ENCODE data around the gene METTL2B. TPM values are rescaled to one million over a fixed set of nuclear protein-coding genes. Genes with fewer than 3 reads are reported as not detected.
"Not testable (repeated sequence)": the region's sequence is repeated elsewhere in the genome, so short reads cannot be mapped to it uniquely, and the experiment has no call there.

METTL2B gene
- total and polyA plus RNA-seq, 5 experiments from 2014 or later = 11.5 to 38.0 (median 28.7) TPM

DNA sequence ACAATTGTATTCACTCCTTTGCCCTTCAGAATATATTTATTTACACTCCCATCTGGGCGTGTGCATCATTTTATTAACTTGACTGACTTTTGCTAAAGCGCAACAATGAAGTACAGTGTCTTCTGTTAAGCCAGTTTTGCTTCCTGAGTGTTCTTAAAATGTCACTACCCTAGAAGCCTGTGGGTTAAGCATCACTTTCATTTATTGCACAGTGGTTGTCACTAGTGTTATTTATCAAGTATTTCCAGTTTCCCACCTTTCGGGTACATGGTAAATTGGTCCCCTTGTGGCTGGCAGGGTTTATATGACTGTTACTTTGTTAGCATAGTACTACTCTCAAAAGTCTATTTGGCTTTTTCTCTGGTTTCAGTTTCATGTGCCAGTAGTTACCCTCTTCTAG lies 17.6 kb upstream of the METTL2B start:
- H3K4me1 Mint-ChIP-seq = peaks cover 14 to 32% (median 29%) of the 10 kb centered on the region in 4 donors
- H3K27me3 Mint-ChIP-seq = no peaks in the 10 kb centered on the region
- peak overlapping the region in 1 of 10 donors; percentile 28 for H3K4me3 Mint-ChIP-seq
- peak overlapping the region in 3 of 10 donors; percentile 11 to 34 (median 17) for H3K27ac Mint-ChIP-seq
- no peak for ATAC-seq
- no peaks in the 10 kb centered on the region for H3K9me3 Mint-ChIP-seq
- no peaks in the 10 kb centered on the region for H3K36me3 Mint-ChIP-seq
- POLR2A ChIA-PET = interaction anchor here (1.1 to 1.4 kb wide), 3 partner anchors 33 to 61 kb away, joined by 3 to 6 read pairs (median 4); no protein-coding TSS in a partner anchor
- no peak for DNase-seq

DNA sequence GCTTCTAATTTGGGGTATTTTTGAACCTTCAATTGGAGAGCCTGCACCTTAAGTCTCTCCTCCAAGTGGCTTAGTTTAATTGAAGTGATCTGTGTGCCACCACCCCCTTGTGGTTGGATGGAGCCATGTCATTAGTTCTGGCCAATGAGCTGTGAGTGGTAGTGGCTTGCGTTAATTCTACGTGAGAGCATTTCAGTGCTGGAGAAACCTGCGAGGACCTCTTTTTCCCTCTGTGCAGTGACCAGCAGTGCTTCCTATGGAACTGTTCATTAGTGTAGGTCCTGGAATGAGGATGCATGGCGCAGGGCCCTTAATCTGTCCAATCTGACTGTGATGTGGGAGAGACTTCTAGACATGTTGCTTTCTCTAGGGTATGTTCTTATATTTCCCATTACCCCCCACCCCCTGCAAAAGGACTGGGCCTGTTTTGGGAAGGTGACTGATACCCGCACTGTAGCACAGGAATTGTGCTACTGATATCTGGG lies 17.1 kb upstream of the METTL2B start:
- H3K27me3 Mint-ChIP-seq = no peaks in the 10 kb centered on the region
- no peaks in the 10 kb centered on the region for H3K9me3 Mint-ChIP-seq
- H3K36me3 Mint-ChIP-seq = peaks cover 0 to under 1% (median 0%) of the 10 kb centered on the region in 3 donors
- ATAC-seq (peak; percentile 58), DNase-seq (peak; percentile 33 to 80 (median 66))
- peak overlapping the region in 6 of 10 donors; percentile 3 to 70 (median 42) for H3K27ac Mint-ChIP-seq
- peak overlapping the region in 4 of 10 donors; percentile 10 to 42 (median 14) for H3K4me3 Mint-ChIP-seq
- POLR2A ChIA-PET = interaction anchor here (0.6 to 1.7 kb wide), 7 partner anchors 10 to 124 kb away, joined by 3 to 8 read pairs (median 4); partner anchors contain the start of gene IMPDH1
- peaks cover 14 to 32% (median 27%) of the 10 kb centered on the region in 4 donors for H3K4me1 Mint-ChIP-seq

DNA sequence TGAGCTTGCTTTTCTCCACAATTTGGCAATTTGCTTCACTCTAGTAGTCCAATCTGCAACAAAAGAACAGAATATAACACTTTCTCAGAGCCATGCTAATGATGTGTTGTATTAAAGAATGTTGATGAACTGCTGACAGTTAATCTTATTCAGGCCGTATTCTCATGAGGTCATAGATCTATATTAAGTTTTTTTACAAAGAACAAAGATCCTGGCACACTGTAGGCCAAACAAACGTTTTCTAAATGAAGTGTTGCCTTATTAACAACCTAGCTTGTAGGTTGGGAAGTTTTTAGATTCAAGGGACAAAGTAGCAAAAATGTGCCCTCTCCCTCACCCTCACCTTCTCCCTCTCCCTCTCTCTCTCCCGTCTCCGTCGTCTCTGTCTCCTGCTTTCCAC lies 14.1 kb upstream of the METTL2B start:
- Mint-ChIP-seq H3K4me1 (peaks cover 6 to 19% (median 15%) of the 10 kb centered on the region in 4 donors), H3K4me3 (no peak overlapping the region), H3K9me3 (no peaks in the 10 kb centered on the region), H3K27ac (no peak overlapping the region), H3K27me3 (no peaks in the 10 kb centered on the region), H3K36me3 (peaks cover 0 to 3% (median 0%) of the 10 kb centered on the region in 3 donors)
- POLR2A ChIA-PET = no interaction called here
- DNase-seq (no peak), ATAC-seq (no peak)

DNA sequence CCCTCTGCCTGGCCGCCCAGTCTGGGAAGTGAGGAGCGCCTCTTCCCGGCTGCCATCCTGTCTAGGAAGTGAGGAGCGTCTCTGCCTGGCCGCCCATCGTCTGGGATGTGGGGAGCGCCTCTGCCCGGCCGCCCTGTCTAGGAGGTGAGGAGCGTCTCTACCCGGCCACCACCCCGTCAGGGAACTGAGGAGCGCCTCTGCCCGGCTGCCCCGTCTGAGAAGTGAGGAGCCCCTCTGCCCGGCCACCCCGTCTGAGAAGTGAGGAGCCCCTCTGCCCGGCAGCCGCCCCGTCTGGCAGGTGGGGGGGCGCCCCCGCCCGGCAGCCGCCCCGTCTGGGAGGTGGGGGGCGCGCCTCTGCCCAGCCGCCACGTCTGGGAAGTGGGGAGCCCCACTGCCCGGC lies 13.2 kb upstream of the METTL2B start:
- H3K4me1 Mint-ChIP-seq = peaks cover 3 to 13% (median 10%) of the 10 kb centered on the region in 4 donors
- DNase-seq, H3K9me3 Mint-ChIP-seq, H3K4me3 Mint-ChIP-seq, H3K27ac Mint-ChIP-seq, H3K27me3 Mint-ChIP-seq, ATAC-seq, H3K36me3 Mint-ChIP-seq, POLR2A ChIA-PET: not testable (repeated sequence)

DNA sequence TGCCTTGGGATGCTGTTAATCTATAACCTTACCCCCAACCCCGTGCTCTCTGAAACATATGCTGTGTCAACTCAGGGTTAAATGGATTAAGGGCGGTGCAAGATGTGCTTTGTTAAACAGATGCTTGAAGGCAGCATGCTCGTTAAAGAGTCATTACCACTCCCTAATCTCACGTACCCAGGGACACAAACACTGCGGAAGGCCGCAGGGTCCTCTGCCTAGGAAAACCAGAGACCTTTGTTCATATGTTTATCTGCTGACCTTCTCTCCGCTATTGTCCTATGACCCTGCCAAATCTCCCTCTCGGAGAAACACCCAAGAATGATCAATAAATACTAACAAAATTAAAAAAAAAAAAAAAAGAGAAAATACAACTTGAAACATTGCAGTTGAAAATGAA lies 12.6 kb upstream of the METTL2B start:
- H3K27me3 Mint-ChIP-seq, H3K4me1 Mint-ChIP-seq, DNase-seq, H3K27ac Mint-ChIP-seq, H3K4me3 Mint-ChIP-seq, H3K9me3 Mint-ChIP-seq, H3K36me3 Mint-ChIP-seq, POLR2A ChIA-PET, ATAC-seq: not testable (repeated sequence)

DNA sequence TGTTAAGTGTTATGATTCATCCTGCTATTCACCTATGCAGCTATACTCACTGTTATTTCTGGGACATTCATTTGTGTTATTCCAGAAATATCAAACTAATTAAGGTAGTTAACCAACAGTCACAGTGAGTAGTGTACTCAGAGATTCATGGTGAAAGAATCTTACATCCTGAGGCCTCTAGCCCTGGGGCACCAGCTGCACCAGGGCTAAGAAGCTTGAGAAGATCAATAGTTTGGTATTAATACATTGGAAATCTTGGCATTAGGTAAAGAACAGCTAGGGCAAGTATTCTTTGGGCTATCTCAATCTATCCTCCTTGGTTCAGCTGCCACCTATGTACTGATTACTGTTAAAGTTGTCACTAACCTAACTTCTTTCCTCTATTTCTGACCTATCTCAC lies 9.7 kb upstream of the METTL2B start:
- H3K36me3 Mint-ChIP-seq, H3K27me3 Mint-ChIP-seq, H3K4me1 Mint-ChIP-seq, H3K4me3 Mint-ChIP-seq, H3K27ac Mint-ChIP-seq, H3K9me3 Mint-ChIP-seq, POLR2A ChIA-PET, DNase-seq, ATAC-seq: not testable (repeated sequence)

DNA sequence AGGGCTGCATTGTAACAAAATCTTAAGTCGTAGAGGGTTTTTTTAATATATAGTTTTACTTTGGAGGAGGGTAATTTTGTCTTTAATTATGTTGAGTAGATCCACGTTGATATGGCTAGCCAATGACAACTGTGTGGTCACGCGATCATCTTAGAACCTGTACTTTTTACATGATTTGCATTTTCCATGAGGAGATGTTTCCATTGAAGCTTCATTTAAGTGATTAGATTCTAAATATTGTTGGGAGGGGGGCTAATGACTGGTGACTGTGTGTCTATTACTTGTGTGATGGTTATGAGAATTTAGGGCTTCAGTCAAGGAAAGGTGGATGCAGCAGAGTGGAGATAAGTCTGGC lies 765 bp downstream of the METTL2B start:
- Mint-ChIP-seq H3K36me3 (peaks cover 0 to 24% (median 0%) of the 10 kb centered on the region in 3 donors), H3K27ac (peak overlapping the region; percentile 88 to 98 (median 97)), H3K4me3 (peak overlapping the region; percentile 93 to 99 (median 98)), H3K4me1 (peaks cover 11 to 31% (median 23%) of the 10 kb centered on the region in 4 donors)
- DNase-seq, H3K9me3 Mint-ChIP-seq, POLR2A ChIA-PET, ATAC-seq, H3K27me3 Mint-ChIP-seq: not testable (repeated sequence)

DNA sequence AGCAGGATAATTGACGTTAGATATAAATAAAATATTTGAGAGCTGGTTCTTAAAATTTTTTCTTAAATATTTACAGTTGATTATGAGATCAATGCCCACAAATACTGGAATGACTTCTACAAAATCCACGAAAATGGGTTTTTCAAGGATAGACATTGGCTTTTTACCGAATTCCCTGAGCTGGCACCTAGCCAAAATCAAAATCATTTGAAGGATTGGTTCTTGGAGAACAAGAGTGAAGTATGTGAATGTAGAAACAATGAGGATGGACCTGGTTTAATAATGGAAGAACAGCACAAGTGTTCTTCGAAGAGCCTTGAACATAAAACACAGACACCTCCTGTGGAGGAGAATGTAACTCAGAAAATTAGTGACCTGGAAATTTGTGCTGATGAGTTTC lies 2.5 kb downstream of the METTL2B start:
- H3K27ac Mint-ChIP-seq, DNase-seq, ATAC-seq, POLR2A ChIA-PET, H3K9me3 Mint-ChIP-seq, H3K27me3 Mint-ChIP-seq: not testable (repeated sequence)
- peak overlapping the region in 3 of 10 donors; percentile 18 to 55 (median 30) for H3K4me3 Mint-ChIP-seq
- peaks cover 0 to 39% (median 0%) of the 10 kb centered on the region in 3 donors for H3K36me3 Mint-ChIP-seq
- peaks cover 11 to 31% (median 23%) of the 10 kb centered on the region in 4 donors for H3K4me1 Mint-ChIP-seq

DNA sequence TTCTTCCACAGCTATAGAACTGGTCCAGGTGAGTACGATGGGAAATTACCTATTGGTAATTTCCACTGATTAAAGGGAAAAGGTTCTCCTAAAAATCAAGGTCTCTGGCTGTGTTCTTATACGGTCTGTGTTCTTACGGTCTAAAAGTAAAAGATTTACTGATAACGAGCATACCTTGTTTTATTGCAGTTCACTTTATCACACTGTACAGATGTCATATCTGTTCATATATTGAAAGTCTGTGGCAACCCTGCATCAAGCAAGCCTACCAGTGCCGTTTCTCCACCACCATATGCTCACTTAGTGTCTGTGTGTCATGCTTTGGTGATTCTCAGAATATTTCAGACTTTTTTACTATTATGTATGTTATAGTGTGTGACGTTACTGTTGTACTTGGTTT lies 11.6 kb downstream of the METTL2B start:
- POLR2A ChIA-PET = not testable (repeated sequence)

DNA sequence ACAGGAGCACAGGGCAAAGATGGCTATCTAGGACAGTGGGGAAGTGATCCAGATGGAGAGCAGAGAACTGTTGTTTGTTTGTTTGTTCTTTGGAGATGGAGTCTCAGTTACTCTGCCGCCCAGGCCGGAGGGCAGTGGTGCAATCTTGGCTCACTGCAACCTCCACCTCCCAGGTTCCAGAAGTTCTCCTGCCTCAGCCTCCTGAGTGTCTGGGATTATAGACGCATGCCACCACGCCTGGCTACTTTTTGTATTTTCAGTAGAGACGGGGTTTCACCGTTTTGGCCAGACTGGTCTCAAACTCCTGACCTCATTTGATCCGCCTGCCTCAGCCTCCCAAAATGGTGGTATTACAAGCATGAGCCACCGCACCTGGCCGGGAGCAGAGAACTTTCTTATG lies 20.9 kb downstream of the METTL2B start:
- ATAC-seq (no peak), DNase-seq (no peak)
- peak overlapping the region in 3 of 10 donors; percentile 5 to 40 (median 31) for H3K27ac Mint-ChIP-seq
- no peak overlapping the region for H3K4me3 Mint-ChIP-seq
- no peaks in the 10 kb centered on the region for H3K27me3 Mint-ChIP-seq
- peaks cover 0 to 91% (median 14%) of the 10 kb centered on the region in 3 donors for H3K36me3 Mint-ChIP-seq
- POLR2A ChIA-PET = no interaction called here
- H3K9me3 Mint-ChIP-seq = no peaks in the 10 kb centered on the region
- peaks cover 0 to 2% (median 0%) of the 10 kb centered on the region in 4 donors for H3K4me1 Mint-ChIP-seq

More for the DNA sequence above, 11.6 kb downstream of the METTL2B start:
- peaks cover 0 to 80% (median 11%) of the 10 kb centered on the region in 3 donors for H3K36me3 Mint-ChIP-seq
- DNase-seq, H3K27ac Mint-ChIP-seq, H3K4me3 Mint-ChIP-seq, H3K27me3 Mint-ChIP-seq, H3K4me1 Mint-ChIP-seq, H3K9me3 Mint-ChIP-seq, ATAC-seq: not testable (repeated sequence)

DNA sequence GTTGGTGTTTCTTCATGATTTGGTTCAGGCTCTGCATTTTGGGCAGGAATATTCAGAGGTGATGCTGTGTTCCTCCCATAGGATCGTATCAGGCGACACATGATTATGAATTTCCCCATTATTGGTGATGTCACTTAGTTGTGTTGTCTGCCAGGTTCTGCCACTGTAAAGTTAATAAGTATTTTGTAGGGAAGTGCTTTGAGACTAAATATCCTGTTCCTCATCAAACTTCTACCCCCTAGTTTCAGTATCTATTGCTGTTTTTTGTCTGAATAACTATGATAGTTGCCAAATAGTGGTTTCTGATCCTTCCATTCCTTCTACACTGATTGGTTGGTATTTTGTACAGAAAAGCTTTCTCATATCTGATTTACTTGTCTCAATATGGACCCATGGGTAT lies 28.9 kb downstream of the METTL2B start:
- ATAC-seq, H3K4me3 Mint-ChIP-seq, DNase-seq, H3K9me3 Mint-ChIP-seq, H3K27me3 Mint-ChIP-seq, POLR2A ChIA-PET: not testable (repeated sequence)
- peak overlapping the region in 1 of 10 donors; percentile 21 for H3K27ac Mint-ChIP-seq
- H3K4me1 Mint-ChIP-seq = peaks cover 6 to 23% (median 15%) of the 10 kb centered on the region in 4 donors
- peaks cover 0 to 38% (median 3%) of the 10 kb centered on the region in 3 donors for H3K36me3 Mint-ChIP-seq

DNA sequence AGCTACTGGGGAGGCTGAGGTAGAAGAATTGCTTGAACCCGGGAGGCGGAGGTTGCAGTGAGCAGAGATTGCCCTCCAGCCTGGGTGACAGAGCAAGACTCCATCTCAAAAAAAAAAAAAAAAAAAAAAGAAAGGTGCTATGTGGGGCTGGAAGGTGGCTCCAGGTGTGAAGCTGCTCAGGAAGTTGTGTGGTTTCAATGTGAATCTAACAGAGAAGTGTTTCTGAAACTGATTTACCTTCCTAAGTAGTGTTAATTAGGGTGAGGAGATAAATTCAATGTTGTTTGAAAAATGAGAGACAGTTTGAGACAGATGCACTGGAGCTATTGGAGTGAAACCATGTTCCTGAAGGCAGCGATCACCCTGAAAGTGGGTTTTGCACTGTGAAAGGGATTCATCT lies 30.3 kb downstream of the METTL2B start:
- peak overlapping the region in 3 of 10 donors; percentile 6 to 14 (median 7) for H3K4me3 Mint-ChIP-seq
- peak in 1 of 10 donors; percentile 22 for DNase-seq
- not testable (repeated sequence) for H3K27me3 Mint-ChIP-seq, H3K9me3 Mint-ChIP-seq
- H3K36me3 Mint-ChIP-seq = peaks cover 0 to 24% (median 3%) of the 10 kb centered on the region in 3 donors
- H3K27ac Mint-ChIP-seq = peak overlapping the region in 8 of 10 donors; percentile 1 to 91 (median 58)
- H3K4me1 Mint-ChIP-seq = peaks cover 6 to 23% (median 15%) of the 10 kb centered on the region in 4 donors
- peak in 1 of 2 donors; percentile 22 for ATAC-seq
- POLR2A ChIA-PET = interaction anchor here (1.3 kb wide), 1 partner anchor 31 kb away, joined by 3 read pairs; no protein-coding TSS in a partner anchor

DNA sequence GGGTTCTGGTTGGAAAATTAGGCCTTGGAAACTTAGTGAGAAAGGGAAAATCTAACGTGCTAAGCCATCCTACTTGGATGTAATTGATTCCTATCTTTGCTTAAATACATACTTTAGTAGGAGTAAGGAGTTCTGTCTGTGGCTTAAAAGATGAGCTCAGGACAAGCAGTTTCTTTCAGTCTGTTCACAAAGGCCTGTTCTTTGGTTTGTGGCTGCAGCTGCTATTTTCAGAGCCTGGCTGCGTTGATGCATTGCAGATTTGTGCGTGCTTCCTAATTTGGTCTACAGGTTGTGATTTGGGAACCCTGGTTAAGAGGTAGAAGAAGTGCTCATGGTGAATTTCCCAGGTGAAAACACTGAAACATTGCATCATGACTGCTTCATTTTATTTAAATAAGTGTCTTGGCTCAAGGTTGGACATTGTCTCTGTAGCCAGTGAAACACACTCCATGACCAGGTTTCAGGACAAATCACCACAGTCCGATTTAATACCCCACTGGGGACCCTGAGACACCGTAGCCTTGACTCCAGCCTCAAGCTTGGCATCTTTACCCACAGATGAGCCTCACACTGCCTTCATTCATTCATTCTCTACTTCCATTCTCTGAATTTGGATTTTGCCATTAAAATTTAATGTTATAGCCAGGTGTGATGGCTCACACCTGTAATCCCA lies 30.9 kb downstream of the METTL2B start:
- not testable (repeated sequence) for ATAC-seq, H3K9me3 Mint-ChIP-seq, H3K27me3 Mint-ChIP-seq, DNase-seq
- Mint-ChIP-seq H3K36me3 (peaks cover 0 to 18% (median 0%) of the 10 kb centered on the region in 3 donors), H3K4me3 (peak overlapping the region in 2 of 10 donors; percentile 6 to 7), H3K27ac (peak overlapping the region in 6 of 10 donors; percentile 1 to 91 (median 57)), H3K4me1 (peaks cover 6 to 23% (median 15%) of the 10 kb centered on the region in 4 donors)
- POLR2A ChIA-PET = interaction anchor here (1.3 kb wide), 1 partner anchor 31 kb away, joined by 3 read pairs; no protein-coding TSS in a partner anchor

Data from naive thymus-derived CD8-positive, alpha-beta T cell (primary cell).